ENCODE results near the gene DMWD. TPM values are rescaled to one million over a fixed set of nuclear protein-coding genes. Genes with fewer than 3 reads are reported as not detected.

Gene DMWD
- total RNA-seq, 2 experiments from 2014 or later = 28.6 to 31.5 TPM

- Histone ChIP-seq H3K36me3 (ENCODE audit: insufficient read depth, low read length) (no peaks in the 10 kb centered on the region), H3K4me3 (ENCODE audit: low read length) (no peak overlapping the region), H3K27ac (ENCODE audit: low read depth in 1 of 2, low read length in 2 of 2) (no peak overlapping the region), H3K4me1 (ENCODE audit: insufficient read depth, low read length) (peaks cover 2% of the 10 kb centered on the region), H3K9me3 (ENCODE audit: control insufficient read depth in 1 of 2, insufficient read depth in 1 of 2, low read length in 2 of 2) (no peaks in the 10 kb centered on the region), H3K27me3 (ENCODE audit: control insufficient read depth in 1 of 2, insufficient read depth in 2 of 2, low read length in 2 of 2) (peaks cover 2 to 4% of the 10 kb centered on the region in 2 experiments)
- H3K9me3 Mint-ChIP-seq = no peaks in the 10 kb centered on the region
- peaks cover 16% of the 10 kb centered on the region for H3K27me3 Mint-ChIP-seq
- ATAC-seq (ENCODE audit: poor library complexity) (no peak), DNase-seq (no peak)
- TF ChIP-seq CTCF (IDR thresholded peaks at IDR 0.05) = no peak
- intact Hi-C loops (cut with DNase I, micrococcal nuclease) = no loop called here
- POLR2A ChIA-PET = no interaction called here
- H3K36me3 Mint-ChIP-seq (ENCODE audit: low read depth) = no peaks in the 10 kb centered on the region
- H3K4me3 Mint-ChIP-seq = no peak overlapping the region
- no peaks in the 10 kb centered on the region for H3K4me1 Mint-ChIP-seq (ENCODE audit: low read depth)
- CTCF ChIA-PET = no interaction called here
- H3K27ac Mint-ChIP-seq = no peak overlapping the region
Observed at GRCh38 chr19:45804959-45805230, 12.2 kb upstream of the DMWD start.

GRCh38 chr19:45804140-45804958 lies 11.7 kb upstream of the DMWD start:
- no peaks in the 10 kb centered on the region for H3K9me3 Mint-ChIP-seq
- Histone ChIP-seq H3K27me3 (ENCODE audit: control insufficient read depth in 1 of 2, insufficient read depth in 2 of 2, low read length in 2 of 2) (peaks cover 6% of the 10 kb centered on the region in 2 experiments), H3K36me3 (ENCODE audit: insufficient read depth, low read length) (no peaks in the 10 kb centered on the region), H3K4me3 (ENCODE audit: low read length) (no peak overlapping the region), H3K4me1 (ENCODE audit: insufficient read depth, low read length) (peaks cover under 1% of the 10 kb centered on the region), H3K9me3 (ENCODE audit: control insufficient read depth in 1 of 2, insufficient read depth in 1 of 2, low read length in 2 of 2) (no peaks in the 10 kb centered on the region), H3K27ac (ENCODE audit: low read depth in 1 of 2, low read length in 2 of 2) (no peak overlapping the region)
- H3K36me3 Mint-ChIP-seq (ENCODE audit: low read depth) = no peaks in the 10 kb centered on the region
- no peak overlapping the region for H3K4me3 Mint-ChIP-seq
- no peak for TF ChIP-seq CTCF (IDR thresholded peaks at IDR 0.05)
- DNase-seq (no peak), ATAC-seq (ENCODE audit: poor library complexity) (no peak)
- H3K4me1 Mint-ChIP-seq (ENCODE audit: low read depth) = no peaks in the 10 kb centered on the region
- ChIA-PET POLR2A (no interaction called here), CTCF (no interaction called here)
- peaks cover 16% of the 10 kb centered on the region for H3K27me3 Mint-ChIP-seq
- intact Hi-C loops (cut with DNase I, micrococcal nuclease) = no loop called here
- H3K27ac Mint-ChIP-seq = no peak overlapping the region

GRCh38 chr19:45801603-45802175 lies 9.0 kb upstream of the DMWD start:
- Histone ChIP-seq H3K9me3 (ENCODE audit: control insufficient read depth in 1 of 2, insufficient read depth in 1 of 2, low read length in 2 of 2) (no peaks in the 10 kb centered on the region), H3K4me1 (ENCODE audit: insufficient read depth, low read length) (peaks cover 7% of the 10 kb centered on the region), H3K27me3 (ENCODE audit: control insufficient read depth in 1 of 2, insufficient read depth in 2 of 2, low read length in 2 of 2) (peaks cover 12 to 14% of the 10 kb centered on the region in 2 experiments), H3K27ac (ENCODE audit: low read depth in 1 of 2, low read length in 2 of 2) (no peak overlapping the region), H3K4me3 (ENCODE audit: low read length) (no peak overlapping the region), H3K36me3 (ENCODE audit: insufficient read depth, low read length) (no peaks in the 10 kb centered on the region)
- no peak overlapping the region for H3K27ac Mint-ChIP-seq
- CTCF ChIA-PET = no interaction called here
- POLR2A ChIA-PET = interaction anchor here (3.6 kb wide), 1 partner anchor 32 kb away, joined by 52 read pairs; the partner anchor contains the start of gene SIX5
- no peaks in the 10 kb centered on the region for H3K9me3 Mint-ChIP-seq
- H3K4me1 Mint-ChIP-seq (ENCODE audit: low read depth) = peaks cover 5% of the 10 kb centered on the region
- no peak for TF ChIP-seq CTCF (IDR thresholded peaks at IDR 0.05)
- no peak overlapping the region for H3K4me3 Mint-ChIP-seq
- peaks cover 28% of the 10 kb centered on the region for H3K27me3 Mint-ChIP-seq
- no peaks in the 10 kb centered on the region for H3K36me3 Mint-ChIP-seq (ENCODE audit: low read depth)
- DNase-seq = no peak
- intact Hi-C loops (cut with DNase I, micrococcal nuclease) = no loop called here
- no peak for ATAC-seq (ENCODE audit: poor library complexity)
